GM19328 (cell line): ENCODE data around the gene ANO6.

ENCODE experiments used
- ATAC-seq: cut with Tn5 transposase; IDR thresholded peaks from one replicate; pipeline ENCODE4 v1.9.1; 2021; ENCODE audit warnings: mild to moderate bottlenecking, moderate library complexity; ENCODE audit not compliant: unreplicated experiment

Gene ANO6

GRCh38 chr12:45276154-45276755, 60.4 kb downstream of the ANO6 start:
- no peak for ATAC-seq

- no peak for ATAC-seq
These were observed 62.6 kb downstream of the ANO6 start for GRCh38 chr12:45278447-45278846.

GRCh38 chr12:45279931-45280830, 64.3 kb downstream of the ANO6 start:
- ATAC-seq: no peak

- no peak for ATAC-seq
These were observed 66.1 kb downstream of the ANO6 start for GRCh38 chr12:45281994-45282393.

GRCh38 chr12:45282411-45282810, 66.5 kb downstream of the ANO6 start:
- no peak for ATAC-seq

GRCh38 chr12:45284096-45284901, 68.4 kb downstream of the ANO6 start:
- no peak for ATAC-seq

- ATAC-seq: no peak
These were observed 69.8 kb downstream of the ANO6 start for GRCh38 chr12:45285717-45286116.

GRCh38 chr12:45286621-45287020, 70.7 kb downstream of the ANO6 start:
- no peak for ATAC-seq

- ATAC-seq: no peak
These were observed 73.6 kb downstream of the ANO6 start for GRCh38 chr12:45289245-45290215.

GRCh38 chr12:45290216-45290605, 74.3 kb downstream of the ANO6 start:
- no peak for ATAC-seq

- no peak for ATAC-seq
These were observed 75.6 kb downstream of the ANO6 start for GRCh38 chr12:45291518-45291917.

- ATAC-seq: no peak
These were observed 76.7 kb downstream of the ANO6 start for GRCh38 chr12:45292486-45293195.

GRCh38 chr12:45294906-45295305, 79.0 kb downstream of the ANO6 start:
- no peak for ATAC-seq

- ATAC-seq: no peak
These were observed 80.2 kb downstream of the ANO6 start for GRCh38 chr12:45296046-45296586.

GRCh38 chr12:45298047-45298446, 82.2 kb downstream of the ANO6 start:
- no peak for ATAC-seq

GRCh38 chr12:45298721-45299692, 83.1 kb downstream of the ANO6 start:
- no peak for ATAC-seq

GRCh38 chr12:45302621-45303369, 86.9 kb downstream of the ANO6 start:
- no peak for ATAC-seq

- ATAC-seq: no peak
These were observed 88.0 kb downstream of the ANO6 start for GRCh38 chr12:45303945-45304344.
